ENCODE data around the gene METTL1.

GRCh38 chr12:57803319-57803893 is 31.5 kb upstream of the METTL1 start:
- TF ChIP-seq CTCF (IDR thresholded peaks at IDR 0.05; ENCODE audit: insufficient read depth, low read length, poor library complexity, severe bottlenecking) = peak; percentile 81
- no peak for TF ChIP-seq EZH2phosphoT487 (conservative IDR thresholded peaks at IDR 0.05; ENCODE audit: low read length)

Data from SU-DHL-6 (cell line).